HG02852 (cell line): ENCODE data around the gene SLC35F5.
"Not testable (repeated sequence)": the region's sequence is repeated elsewhere in the genome, so short reads cannot be mapped to it uniquely, and the experiment has no call there.

Source experiments
- ATAC-seq: cut with Tn5 transposase; IDR thresholded peaks from one replicate; pipeline ENCODE4 v1.9.1; 2021; ENCODE audit warnings: mild to moderate bottlenecking, moderate library complexity; ENCODE audit not compliant: unreplicated experiment

The SLC35F5 gene

GRCh38 chr2:113757138-113757657, 756 bp upstream of the SLC35F5 start:
- ATAC-seq: no peak

GRCh38 chr2:113755835-113756354, 547 bp downstream of the SLC35F5 start:
- peak; percentile 41 for ATAC-seq

- ATAC-seq: no peak
Observed at GRCh38 chr2:113755035-113755834, 1.2 kb downstream of the SLC35F5 start.

GRCh38 chr2:113754160-113754559, 2.3 kb downstream of the SLC35F5 start:
- no peak for ATAC-seq

- no peak for ATAC-seq
Observed at GRCh38 chr2:113750385-113750784, 6.1 kb downstream of the SLC35F5 start.

GRCh38 chr2:113741091-113741490, 15.4 kb downstream of the SLC35F5 start:
- no peak for ATAC-seq

- no peak for ATAC-seq
Observed at GRCh38 chr2:113739849-113740248, 16.6 kb downstream of the SLC35F5 start.

GRCh38 chr2:113734185-113734584, 22.3 kb downstream of the SLC35F5 start:
- ATAC-seq: peak; percentile 93

GRCh38 chr2:113724010-113724409, 32.4 kb downstream of the SLC35F5 start:
- ATAC-seq: no peak

GRCh38 chr2:113723411-113723810, 33.0 kb downstream of the SLC35F5 start:
- no peak for ATAC-seq

GRCh38 chr2:113720167-113720566, 36.3 kb downstream of the SLC35F5 start:
- ATAC-seq: no peak

GRCh38 chr2:113716291-113716690, 40.2 kb downstream of the SLC35F5 start:
- ATAC-seq: no peak

- ATAC-seq: no peak
Observed at GRCh38 chr2:113712941-113713340, 43.5 kb downstream of the SLC35F5 start.

- no peak for ATAC-seq
Observed at GRCh38 chr2:113711851-113712250, 44.6 kb downstream of the SLC35F5 start.

- ATAC-seq: no peak
Observed at GRCh38 chr2:113709022-113709421, 47.4 kb downstream of the SLC35F5 start.

GRCh38 chr2:113707106-113707505, 49.3 kb downstream of the SLC35F5 start:
- no peak for ATAC-seq

GRCh38 chr2:113705982-113706523, 50.4 kb downstream of the SLC35F5 start:
- ATAC-seq: no peak

GRCh38 chr2:113704300-113704993, 52.0 kb downstream of the SLC35F5 start:
- not testable (repeated sequence) for ATAC-seq

GRCh38 chr2:113703386-113704299, 52.8 kb downstream of the SLC35F5 start:
- ATAC-seq: no peak

- ATAC-seq: peak; percentile 81
Observed at GRCh38 chr2:113700186-113700841, 56.1 kb downstream of the SLC35F5 start.
